ENCODE data around the gene ARHGAP15.

Gene ARHGAP15

DNA sequence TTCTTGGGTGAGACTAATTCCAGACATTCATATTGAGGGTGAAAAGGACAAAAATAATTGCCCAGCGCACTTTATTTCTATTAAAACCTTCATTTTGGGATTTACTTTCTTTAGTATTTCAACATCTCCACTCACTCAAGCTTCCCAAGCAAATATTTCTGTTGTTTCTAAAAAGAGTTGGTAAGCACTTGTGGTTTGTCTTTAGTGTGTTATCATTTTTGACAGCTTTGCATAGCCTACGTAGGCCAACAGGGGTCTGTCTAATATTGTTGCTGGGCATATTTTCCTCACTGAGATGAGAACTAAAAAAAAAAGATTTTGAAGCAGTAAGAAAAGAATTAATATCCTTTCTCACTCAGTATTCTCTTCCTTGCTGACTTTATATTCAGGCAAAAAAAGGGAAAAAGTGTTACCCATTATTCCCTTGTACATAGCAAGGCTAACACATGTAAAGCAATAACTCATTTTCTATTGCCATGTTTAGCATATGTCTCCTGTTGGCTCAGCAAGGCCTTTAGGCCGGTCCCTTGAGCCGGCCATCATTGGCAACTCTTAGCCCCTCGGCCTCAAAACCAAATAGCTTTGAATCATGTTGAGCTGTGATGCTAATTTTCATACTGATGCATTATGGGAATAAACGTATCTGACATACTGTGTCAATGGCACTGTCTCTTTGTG is 494.2 kb downstream of the ARHGAP15 start:
- DNase-seq (ENCODE audit: low read depth in 2 of 2) = no peak

DNA sequence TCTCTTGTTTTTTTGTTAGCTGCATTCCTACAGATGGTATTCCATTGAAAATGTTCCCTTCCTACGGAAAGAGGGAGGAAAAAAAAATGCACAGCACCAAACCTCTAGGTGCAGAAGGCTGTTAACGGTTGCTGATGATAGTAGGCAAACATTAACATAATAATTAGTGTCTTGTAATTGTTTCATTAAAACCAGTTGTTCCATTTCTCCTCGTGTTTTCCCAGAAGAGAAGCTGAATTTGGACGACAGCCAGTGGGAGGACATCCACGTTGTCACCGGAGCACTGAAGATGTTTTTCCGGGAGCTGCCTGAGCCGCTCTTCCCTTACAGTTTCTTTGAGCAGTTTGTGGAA is 494.7 kb downstream of the ARHGAP15 start:
- DNase-seq (ENCODE audit: low read depth in 2 of 2) = no peak

DNA sequence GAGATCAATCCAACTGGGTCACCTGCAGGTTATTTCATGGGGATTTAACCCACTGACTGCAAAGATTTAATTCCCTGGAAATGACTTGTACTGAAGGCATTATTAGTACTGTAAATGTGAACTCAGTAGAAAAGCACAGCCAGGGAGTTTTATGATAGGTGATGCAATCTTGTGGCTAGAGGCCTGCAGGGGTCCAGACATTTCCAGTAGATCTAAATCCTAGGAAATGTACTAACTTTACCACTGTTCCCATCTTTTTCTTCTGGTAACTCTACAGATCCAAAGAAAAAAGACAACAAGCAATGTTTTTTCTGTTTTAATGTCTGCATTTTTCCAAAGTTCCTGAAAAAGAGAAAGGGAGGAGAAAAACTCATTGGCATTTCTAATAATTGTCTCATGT is 500.1 kb downstream of the ARHGAP15 start:
- DNase-seq (ENCODE audit: low read depth in 2 of 2) = no peak

DNA sequence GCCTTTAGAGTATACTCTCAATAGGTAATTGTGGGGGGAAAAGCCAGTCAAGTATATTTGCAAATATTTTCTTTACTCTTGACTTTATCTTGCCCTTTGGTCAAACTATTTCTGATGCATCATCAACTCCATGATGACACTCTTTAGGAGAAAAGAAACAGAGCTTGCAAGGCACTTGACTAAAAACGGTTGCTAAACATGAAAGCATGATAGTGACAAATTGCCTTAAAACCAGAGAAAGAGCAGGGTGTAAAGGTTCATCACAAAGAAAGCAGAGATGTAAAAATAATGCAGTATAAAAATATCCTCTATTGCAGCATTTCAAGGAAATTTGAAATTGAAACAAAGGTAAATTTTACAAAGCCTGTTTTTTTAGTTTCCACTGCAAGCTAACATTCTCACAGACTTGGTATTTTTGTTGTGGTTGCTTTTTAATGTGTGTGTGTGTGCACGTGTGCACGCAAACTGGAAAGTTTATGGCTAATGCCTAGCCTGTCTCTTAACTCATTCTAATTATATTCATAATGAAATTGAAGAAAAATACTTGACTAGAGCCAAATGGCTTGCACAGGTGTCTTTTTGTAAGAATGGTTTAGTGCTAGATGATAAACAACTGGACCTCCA is 503.6 kb downstream of the ARHGAP15 start:
- no peak for DNase-seq (ENCODE audit: low read depth in 2 of 2)

DNA sequence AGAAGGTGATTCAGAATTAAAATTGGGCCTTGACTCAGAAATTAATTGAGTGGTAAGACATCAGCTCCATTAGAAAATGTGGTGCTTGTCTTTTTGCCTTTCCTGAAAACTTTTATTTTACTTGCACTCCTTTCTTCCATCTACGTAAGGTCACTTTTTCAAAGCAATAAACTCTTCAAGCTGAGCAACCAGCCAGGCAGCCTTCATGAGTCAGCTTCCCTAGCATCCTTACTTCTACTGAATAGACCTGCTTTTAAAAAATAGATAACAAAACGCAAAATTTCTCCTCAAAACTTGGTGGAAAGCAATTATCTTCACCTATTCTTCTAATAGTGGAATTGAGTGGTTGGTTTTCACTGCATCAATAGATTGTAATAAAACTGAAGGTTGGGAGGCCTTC is 504.2 kb downstream of the ARHGAP15 start:
- no peak for DNase-seq (ENCODE audit: low read depth in 2 of 2)

DNA sequence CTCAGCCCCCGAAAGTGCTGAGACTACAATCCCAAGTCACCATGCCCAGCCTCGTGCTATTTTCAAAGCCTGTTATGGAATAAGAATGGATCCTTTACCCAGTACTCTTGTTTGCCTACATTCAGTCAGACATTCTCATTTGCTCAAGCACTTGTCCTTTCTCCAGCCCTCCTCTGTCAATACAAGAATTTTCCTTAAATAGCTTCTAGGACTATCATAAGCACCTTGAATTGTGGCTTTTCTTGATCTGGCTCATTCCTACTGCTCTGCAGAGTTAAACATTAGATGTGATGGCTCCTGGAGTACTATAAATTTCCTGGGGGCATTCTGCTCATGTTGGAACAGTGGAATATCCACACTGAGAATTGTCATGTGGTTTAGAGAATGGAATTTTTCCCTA is 506.1 kb downstream of the ARHGAP15 start:
- DNase-seq (ENCODE audit: low read depth in 2 of 2) = no peak

DNA sequence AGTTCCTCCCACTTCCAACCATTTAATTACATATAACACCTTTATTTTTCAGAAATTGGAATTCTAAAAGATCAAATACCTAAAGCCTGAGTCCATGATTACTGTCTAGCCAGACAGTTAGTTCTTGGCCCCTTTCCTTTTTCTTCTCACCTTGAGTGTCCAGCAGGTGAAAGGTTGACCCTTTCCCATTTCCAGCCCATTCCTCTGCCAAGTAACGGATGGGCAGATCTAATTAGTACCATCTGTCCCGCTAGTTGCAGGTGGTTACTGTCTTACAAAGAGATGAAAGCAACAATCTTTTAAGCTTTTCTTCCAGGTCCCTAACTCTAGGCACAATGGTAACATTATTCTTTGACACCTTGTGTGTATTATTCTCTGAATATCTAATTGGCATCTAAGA is 506.7 kb downstream of the ARHGAP15 start:
- no peak for DNase-seq (ENCODE audit: low read depth in 2 of 2)

DNA sequence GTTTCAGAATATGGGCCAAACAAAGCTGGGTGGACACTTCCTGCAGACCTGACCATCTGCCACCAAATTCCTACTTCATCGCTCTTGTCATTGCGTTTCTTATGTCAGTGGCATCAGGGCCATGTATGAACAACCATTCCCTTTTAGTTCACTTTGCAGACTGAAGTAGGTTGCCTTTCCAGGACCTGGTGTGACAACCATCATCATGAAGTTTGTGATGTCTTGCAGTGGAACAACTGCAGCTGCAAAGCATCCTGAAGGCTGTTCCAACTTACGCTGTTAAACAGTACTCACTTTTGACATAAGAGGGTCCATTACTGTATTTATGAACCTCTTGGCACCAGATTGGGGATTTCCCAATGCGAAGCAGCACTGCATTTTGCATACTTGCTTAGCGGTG is 511.6 kb downstream of the ARHGAP15 start:
- no peak for DNase-seq (ENCODE audit: low read depth in 2 of 2)

DNA sequence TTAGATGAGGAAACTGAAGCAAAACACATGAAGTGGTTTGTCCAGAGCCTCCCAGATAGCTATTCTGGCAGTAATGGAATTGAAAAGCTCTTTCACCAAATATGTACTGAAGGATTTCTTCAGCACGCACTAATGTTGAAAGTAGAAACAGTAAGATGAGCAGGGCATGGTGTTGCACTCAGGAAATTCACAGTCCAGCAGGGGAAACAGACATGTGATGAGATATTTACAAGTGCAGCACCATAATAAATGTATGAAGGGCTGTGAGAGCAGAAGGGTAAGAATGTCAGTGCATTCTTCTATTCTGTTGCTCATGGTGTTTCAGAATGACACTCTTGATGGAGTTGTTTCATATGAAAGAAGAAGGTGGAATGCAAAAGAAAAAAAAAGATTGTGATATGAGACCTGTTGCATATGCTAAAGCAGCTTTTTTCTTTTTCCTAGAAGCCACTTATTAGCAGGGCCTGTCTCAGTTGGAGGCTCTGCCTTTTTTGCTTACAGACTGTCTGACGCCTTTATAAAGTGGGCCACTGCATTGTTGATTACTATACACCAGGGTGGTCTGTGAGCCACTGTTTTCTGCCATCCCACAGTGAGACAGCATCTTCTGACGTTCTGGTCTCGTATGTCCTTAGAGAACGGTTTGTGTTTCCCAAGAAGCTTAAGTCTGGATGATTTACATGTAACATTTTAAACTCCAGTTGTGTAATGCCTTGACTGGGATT is 516.9 kb downstream of the ARHGAP15 start:
- DNase-seq (ENCODE audit: low read depth in 2 of 2) = no peak

DNA sequence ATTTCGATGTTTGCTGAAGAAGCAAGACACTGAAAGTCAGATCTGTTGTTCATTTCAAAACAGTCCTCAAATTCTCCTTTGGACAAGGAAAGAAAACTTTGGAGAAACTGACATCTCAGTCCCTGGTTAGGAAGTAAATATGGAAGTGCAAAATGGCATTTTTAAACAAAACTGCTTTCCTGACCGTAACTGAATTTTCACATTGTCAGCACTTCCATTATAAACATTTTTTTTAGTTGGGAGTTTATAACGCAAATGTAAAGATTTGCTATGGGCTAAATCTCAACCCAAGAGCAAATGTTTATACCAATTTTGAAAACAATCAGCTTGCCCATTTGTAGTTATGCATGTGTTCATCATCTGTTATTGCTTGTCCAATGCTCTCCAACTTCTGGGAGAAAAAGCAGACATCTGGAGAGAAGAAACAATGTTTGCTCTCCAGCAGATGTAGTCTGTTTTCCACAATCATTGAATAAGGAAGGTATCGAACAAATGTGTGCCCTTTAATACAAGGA is 520.1 kb downstream of the ARHGAP15 start:
- no peak for DNase-seq (ENCODE audit: low read depth in 2 of 2)

DNA sequence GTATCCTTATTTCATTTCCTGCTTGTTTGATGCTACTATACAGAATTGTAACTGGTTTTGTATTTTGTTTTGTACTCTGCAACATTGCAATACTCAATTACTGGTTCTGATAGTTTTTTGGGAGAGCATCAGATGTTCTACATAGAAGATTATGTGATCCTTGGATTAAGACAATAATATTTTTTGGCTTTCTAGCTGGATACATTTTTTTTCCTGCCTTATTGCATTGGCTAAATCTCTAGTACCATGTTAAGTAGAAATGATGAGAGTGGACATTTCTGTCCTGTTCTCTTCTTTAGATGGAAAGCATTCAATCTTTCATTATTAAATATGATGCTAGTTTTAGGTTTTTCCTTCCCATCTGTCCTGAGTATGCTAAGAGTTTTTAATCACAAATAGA is 523.5 kb downstream of the ARHGAP15 start:
- no peak for DNase-seq (ENCODE audit: low read depth in 2 of 2)

DNA sequence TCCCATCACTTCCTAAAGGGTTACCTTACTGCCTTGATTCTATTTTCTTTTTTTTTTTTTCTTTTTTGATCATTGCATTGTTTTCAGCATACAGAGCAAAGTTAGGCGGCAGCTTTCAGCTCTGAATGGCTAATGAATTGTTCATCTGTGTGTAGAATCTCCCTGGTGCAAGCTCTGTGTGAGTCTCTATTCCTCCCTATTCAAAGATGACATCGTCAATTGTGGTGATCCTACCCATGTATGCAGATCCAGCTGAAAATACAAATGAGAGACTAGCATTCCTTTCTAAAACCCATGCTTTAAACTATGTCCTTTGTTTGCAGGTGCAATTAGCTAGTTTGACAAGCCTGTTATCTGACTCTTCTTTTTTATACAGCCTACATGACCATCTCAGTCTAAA is 539.0 kb downstream of the ARHGAP15 start:
- DNase-seq (ENCODE audit: low read depth in 2 of 2) = no peak

DNA sequence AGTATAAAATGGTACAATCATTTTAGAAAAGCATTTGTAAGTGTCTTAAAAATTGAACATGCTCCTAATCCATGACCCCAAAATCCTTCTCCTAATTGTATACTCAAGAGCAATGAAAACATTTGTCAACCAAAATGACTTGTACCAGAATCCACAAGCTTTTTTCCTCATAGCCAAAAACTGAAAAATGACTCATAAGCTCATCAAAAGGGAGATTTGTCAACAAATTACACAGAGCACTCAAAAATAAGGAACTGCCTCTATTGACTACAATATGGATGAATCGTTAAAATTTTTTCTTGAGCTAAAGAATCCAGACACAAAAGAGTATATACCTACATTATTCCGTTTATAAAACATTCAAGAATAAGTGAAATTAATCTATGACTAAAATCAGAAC is 544.8 kb downstream of the ARHGAP15 start:
- DNase-seq (ENCODE audit: low read depth in 2 of 2) = no peak

DNA sequence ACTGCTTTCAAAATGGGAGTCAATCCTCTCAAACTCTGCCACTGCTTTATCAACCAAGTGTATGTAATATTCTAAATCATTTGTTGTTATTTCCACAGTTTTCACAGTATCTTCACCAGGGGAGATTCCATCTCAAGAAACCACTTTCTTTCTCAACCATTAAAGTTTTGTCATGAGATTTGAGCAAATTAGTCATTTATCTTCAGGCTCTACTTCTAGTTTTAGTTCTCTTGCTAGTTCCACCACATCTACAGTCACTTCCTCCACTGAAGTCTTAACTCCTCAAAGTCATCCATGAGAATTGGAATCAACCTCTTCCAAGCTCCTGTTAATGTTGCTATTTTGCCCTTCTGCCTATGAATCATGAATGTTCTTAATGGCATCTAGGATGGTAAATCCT is 545.8 kb downstream of the ARHGAP15 start:
- no peak for DNase-seq (ENCODE audit: low read depth in 2 of 2)

DNA sequence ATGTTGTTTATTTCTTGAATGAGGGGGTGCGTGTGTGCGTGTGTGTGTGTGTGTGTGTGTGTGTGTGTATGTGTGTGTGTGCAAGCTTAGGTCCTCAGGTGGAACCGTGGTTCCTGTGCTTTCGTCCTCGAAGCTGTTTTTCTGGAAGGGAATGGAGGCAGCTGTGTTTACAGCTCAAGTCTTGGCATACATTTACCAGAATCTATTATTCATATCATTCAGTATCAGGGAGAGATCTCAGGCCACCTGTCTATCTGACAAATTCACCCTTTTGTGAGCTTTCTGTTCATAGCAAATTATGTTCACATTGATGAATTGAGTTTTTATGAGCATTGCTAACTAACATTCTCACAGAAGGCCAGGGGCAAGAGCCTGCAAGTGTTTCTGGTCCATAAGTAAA is 550.4 kb downstream of the ARHGAP15 start:
- no peak for DNase-seq (ENCODE audit: low read depth in 2 of 2)

DNA sequence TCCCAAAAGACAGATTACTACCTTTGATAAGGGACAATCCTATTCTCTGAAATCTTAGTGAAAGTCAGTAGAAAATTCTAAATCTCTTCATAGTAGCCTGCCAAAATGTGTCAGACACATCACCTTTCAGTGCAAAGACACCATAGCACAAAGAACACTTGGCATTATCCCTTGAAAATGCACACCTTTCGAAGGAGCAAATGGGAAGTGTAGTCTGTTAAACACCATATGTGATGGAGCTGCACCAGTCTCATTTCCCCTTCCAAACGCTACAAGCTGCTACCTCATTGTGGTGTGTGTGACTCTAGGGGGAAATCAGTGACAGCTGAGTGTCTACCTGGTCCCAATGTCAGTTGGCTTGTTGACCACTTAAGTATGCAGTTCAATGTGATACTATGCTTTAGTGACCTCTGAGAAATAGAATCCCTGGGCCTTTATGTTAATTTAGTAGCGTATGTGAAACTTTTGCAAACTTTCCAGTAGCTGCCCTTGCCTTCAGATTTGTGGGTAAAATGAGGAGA is 551.7 kb downstream of the ARHGAP15 start:
- no peak for DNase-seq (ENCODE audit: low read depth in 2 of 2)

DNA sequence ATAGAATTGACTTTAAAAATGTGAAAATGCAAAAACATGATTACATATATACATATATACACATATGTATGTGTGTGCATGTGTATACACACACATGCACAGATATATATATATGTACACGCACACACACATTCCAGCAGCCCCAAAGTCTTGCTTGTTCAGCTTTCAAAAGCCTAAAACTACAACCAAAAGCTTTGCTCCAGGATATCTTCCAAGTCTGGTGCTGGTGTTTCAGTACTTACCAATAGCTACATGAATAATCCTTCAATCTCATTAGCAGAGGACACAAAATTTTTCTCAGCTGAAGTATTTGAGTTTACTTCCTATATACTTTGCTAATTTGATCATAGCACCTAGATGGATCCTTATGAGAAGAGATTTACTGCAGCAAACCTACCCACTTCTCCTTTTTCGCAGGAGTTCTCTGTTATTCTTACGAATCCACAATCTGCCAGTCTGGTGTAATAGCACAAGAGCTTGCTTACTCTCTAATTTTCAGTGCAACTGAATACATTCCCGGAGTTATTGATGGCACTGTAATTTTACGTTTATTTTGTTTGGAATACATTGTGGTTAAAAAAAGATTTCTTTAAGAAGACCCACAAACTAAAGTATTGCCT is 553.3 kb downstream of the ARHGAP15 start:
- no peak for DNase-seq (ENCODE audit: low read depth in 2 of 2)

DNA sequence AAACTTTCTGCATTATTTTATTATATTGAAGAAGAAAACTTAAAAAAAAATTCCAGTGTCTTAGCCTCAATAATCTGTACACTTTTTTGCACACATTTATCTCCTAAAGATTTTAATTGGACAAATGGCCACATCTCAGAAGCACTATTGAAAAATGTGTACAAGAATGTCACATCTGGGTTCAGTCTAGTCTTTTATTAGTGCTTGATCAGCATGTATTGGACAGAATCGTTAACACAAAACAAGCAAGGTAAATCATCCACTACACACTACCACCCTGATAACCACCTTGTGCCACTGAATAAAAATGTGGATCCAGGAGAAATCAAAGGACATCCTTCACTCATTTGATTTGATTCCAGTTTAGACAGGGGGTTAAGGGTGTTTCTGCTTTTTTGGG is 554.8 kb downstream of the ARHGAP15 start:
- no peak for DNase-seq (ENCODE audit: low read depth in 2 of 2)

DNA sequence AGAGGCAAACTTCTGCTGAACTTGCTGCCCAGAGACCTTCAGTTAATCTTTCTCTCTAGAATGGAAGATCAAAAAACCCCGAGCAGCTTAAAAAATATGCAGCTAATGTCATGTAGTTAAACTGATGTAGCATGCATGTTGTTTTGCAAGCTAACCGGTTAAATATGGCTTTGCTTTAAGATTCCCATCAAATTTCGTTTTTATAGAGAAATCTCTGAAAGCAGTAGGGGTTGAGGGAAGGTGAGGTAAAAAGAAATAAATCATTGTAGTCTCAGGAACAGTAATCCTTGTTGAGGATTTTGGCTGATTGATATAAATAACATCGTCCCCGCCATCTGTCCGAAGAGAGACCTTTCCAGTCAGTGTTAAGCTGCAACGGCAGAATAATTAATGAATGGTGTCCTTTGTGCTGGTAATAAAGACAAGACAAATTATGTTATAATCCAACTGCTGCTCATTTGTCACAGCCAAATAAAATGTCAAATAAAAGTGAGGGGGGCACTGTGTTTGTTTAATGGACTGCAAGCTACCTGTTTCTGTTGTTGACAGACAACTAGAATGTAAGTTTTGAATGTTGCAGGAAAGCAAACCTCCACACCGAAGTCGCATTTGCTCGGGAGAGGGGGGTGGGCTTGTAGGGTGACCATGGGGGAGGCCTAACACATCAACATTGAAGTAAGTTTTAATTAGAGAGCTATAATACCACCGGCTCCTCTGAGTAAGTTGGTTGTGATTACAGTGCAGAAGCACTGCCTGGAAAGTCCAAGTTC is 555.5 kb downstream of the ARHGAP15 start:
- DNase-seq (ENCODE audit: low read depth in 2 of 2) = no peak

DNA sequence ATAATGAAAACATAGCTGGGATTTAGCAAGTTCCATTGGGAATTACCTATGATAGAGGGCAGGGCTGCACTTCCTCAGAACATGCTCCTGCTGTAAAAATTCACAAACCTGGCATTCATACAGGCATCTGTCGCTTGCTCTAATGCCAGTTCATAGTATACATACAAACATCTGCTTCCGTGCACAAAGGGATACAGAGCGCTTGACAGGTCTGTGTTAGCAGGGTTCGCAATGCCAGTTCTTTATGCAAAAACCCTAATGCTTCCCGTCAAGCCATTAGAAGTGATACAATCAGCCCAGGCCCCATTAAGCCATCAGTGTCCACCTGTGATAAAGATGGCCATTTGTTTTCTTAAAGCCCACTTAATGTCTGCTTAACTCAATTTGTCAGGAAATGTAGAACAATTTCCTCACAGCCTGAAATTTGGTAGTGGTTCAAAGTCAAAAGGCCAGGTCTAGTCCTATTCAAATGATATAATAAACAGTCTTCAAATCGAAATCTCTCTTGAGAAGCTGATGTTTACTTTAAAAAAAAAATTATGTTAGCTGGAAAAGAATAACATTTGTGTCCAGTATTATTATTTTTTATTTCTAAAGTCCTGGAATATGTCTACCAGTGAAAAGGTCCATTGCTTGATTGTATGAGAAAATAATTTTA is 556.3 kb downstream of the ARHGAP15 start:
- no peak for DNase-seq (ENCODE audit: low read depth in 2 of 2)

DNA sequence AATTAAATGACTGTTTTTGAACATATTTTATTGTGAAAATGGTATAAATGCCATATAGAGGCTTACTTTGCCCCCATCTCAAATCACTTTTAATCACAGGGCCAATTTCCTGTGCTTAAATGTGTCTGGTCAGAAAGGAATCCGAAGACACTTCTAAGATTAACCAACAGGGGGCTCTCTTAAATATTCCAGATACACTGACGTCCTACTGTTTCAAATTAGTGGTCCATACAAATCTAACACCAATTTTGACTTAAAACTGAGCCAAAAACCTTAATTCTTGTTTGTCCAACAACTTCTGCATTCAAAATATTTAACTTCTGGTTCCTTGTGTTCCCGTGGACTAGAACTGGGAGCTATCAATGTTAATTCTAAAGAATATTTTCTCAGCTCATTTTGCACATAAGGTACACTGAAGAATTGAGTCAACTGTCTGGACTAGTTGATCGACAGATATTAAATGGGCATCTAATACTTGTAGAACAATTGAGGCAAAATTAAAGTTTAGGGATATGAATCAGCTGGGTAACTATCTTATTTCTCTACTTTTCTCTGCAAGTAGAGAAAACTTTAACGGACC is 557.5 kb downstream of the ARHGAP15 start:
- DNase-seq (ENCODE audit: low read depth in 2 of 2) = no peak
